ENCODE measurements around the gene FABP7.

DNA sequence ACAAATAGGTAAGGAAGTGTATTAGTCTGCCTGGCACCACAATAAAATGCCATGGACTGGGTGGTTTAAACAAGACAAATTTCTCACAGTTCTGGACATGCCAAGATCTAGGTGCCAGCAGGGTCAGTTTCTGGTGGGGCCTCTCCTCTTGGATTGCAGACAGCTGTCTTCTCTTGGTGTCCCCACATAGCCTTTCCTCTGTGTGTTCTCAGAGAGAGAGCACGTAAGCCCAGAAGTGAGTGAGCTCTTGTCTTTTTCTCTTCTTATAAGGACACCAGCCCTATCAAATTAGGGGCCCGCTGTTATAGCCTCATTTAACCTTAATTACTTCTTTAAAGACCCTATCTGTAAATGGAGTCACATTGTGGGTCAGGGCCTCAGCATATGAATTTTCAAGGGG is 37.8 kb downstream of the FABP7 start:
- TF ChIP-seq, protein P1, sequence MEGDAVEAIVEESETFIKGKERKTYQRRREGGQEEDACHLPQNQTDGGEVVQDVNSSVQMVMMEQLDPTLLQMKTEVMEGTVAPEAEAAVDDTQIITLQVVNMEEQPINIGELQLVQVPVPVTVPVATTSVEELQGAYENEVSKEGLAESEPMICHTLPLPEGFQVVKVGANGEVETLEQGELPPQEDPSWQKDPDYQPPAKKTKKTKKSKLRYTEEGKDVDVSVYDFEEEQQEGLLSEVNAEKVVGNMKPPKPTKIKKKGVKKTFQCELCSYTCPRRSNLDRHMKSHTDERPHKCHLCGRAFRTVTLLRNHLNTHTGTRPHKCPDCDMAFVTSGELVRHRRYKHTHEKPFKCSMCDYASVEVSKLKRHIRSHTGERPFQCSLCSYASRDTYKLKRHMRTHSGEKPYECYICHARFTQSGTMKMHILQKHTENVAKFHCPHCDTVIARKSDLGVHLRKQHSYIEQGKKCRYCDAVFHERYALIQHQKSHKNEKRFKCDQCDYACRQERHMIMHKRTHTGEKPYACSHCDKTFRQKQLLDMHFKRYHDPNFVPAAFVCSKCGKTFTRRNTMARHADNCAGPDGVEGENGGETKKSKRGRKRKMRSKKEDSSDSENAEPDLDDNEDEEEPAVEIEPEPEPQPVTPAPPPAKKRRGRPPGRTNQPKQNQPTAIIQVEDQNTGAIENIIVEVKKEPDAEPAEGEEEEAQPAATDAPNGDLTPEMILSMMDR (IDR thresholded peaks at IDR 0.05) = no peak
- no peak for TF ChIP-seq POLR2A (IDR thresholded peaks at IDR 0.05)
